SH-SY5Y (cell line): ENCODE measurements around the gene PTPRG.

Source experiments
- GATA2 ChIP-seq: IDR thresholded peaks from 2 replicates; pipeline ENCODE4 v1.6.1; 2011; ENCODE audit warnings: mild to moderate bottlenecking, low read depth, low read length
- GATA3 ChIP-seq: IDR thresholded peaks from 2 replicates; pipeline ENCODE4 v1.6.1; 2011; ENCODE audit warnings: low read depth, mild to moderate bottlenecking, low read length, moderate library complexity

DNA sequence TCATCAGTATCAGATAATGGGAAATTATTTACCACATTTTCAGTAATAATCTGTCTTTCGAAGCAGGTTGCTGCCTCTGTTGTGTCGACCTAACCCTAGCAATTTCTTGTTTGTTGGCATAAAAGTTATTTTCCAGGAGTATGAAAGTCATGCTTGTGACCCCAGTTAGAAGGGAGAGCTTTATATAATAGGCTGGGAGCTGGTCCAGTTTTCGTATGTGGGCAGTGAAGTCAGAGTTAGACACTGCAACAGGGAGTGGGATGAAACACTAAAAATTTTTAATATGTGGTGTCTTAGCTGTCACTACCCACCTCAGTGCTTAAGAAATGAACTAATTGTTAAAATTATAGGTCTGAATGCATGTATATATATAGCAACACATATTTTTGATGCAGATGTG is 463.5 kb downstream of the PTPRG start:
- TF ChIP-seq GATA2 (no peak), GATA3 (no peak)
